GM18909 (cell line): ENCODE results near the gene PRICKLE1.

ENCODE experiments used
- ATAC-seq: cut with Tn5 transposase; IDR thresholded peaks from one replicate; pipeline ENCODE4 v1.9.1; 2021; ENCODE audit warnings: mild to moderate bottlenecking; ENCODE audit not compliant: unreplicated experiment, poor library complexity

PRICKLE1 gene

GRCh38 chr12:42590330-42590934 is 886 bp upstream of the PRICKLE1 start:
- ATAC-seq = no peak

- peak; percentile 41 for ATAC-seq
Observed at GRCh38 chr12:42588524-42589464, 752 bp downstream of the PRICKLE1 start.

GRCh38 chr12:42587601-42588523 is 1.7 kb downstream of the PRICKLE1 start:
- no peak for ATAC-seq

GRCh38 chr12:42586268-42586667 is 3.3 kb downstream of the PRICKLE1 start:
- no peak for ATAC-seq

GRCh38 chr12:42585841-42586216 is 3.7 kb downstream of the PRICKLE1 start:
- no peak for ATAC-seq

- no peak for ATAC-seq
Observed at GRCh38 chr12:42585154-42585840, 4.2 kb downstream of the PRICKLE1 start.

- ATAC-seq = no peak
Observed at GRCh38 chr12:42584651-42585111, 4.9 kb downstream of the PRICKLE1 start.

- ATAC-seq = no peak
Observed at GRCh38 chr12:42583016-42583415, 6.5 kb downstream of the PRICKLE1 start.

- ATAC-seq = no peak
Observed at GRCh38 chr12:42582498-42582897, 7.0 kb downstream of the PRICKLE1 start.

- no peak for ATAC-seq
Observed at GRCh38 chr12:42582050-42582449, 7.5 kb downstream of the PRICKLE1 start.

GRCh38 chr12:42576374-42576773 is 13.2 kb downstream of the PRICKLE1 start:
- no peak for ATAC-seq

GRCh38 chr12:42575717-42576116 is 13.8 kb downstream of the PRICKLE1 start:
- ATAC-seq = no peak

- ATAC-seq = no peak
Observed at GRCh38 chr12:42574851-42575266, 14.7 kb downstream of the PRICKLE1 start.

- ATAC-seq = no peak
Observed at GRCh38 chr12:42571327-42572009, 18.1 kb downstream of the PRICKLE1 start.

- ATAC-seq = no peak
Observed at GRCh38 chr12:42570076-42570475, 19.5 kb downstream of the PRICKLE1 start.

- ATAC-seq = peak; percentile 80
Observed at GRCh38 chr12:42568952-42569915, 20.3 kb downstream of the PRICKLE1 start.

GRCh38 chr12:42565633-42566032 is 23.9 kb downstream of the PRICKLE1 start:
- ATAC-seq = no peak

- ATAC-seq = no peak
Observed at GRCh38 chr12:42564996-42565395, 24.6 kb downstream of the PRICKLE1 start.
